Stimulated activated CD8-positive, alpha-beta memory T cell treated with anti-CD3 and anti-CD28 coated beads, Interleukin-15, amount 100 ng/mL, for 4 hours (primary cell): ENCODE measurements around the gene SLC45A2.
"Not testable (repeated sequence)": the region's sequence is repeated elsewhere in the genome, so short reads cannot be mapped to it uniquely, and the experiment has no call there.

Experiments used
- DNase-seq, 2 donors: peaks; one replicate each; pipeline ENCODE4 v3.0.0-alpha.2; 2020; ENCODE audit warnings: low read depth in 2 of 2

SLC45A2 gene, protein sequence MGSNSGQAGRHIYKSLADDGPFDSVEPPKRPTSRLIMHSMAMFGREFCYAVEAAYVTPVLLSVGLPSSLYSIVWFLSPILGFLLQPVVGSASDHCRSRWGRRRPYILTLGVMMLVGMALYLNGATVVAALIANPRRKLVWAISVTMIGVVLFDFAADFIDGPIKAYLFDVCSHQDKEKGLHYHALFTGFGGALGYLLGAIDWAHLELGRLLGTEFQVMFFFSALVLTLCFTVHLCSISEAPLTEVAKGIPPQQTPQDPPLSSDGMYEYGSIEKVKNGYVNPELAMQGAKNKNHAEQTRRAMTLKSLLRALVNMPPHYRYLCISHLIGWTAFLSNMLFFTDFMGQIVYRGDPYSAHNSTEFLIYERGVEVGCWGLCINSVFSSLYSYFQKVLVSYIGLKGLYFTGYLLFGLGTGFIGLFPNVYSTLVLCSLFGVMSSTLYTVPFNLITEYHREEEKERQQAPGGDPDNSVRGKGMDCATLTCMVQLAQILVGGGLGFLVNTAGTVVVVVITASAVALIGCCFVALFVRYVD

DNA sequence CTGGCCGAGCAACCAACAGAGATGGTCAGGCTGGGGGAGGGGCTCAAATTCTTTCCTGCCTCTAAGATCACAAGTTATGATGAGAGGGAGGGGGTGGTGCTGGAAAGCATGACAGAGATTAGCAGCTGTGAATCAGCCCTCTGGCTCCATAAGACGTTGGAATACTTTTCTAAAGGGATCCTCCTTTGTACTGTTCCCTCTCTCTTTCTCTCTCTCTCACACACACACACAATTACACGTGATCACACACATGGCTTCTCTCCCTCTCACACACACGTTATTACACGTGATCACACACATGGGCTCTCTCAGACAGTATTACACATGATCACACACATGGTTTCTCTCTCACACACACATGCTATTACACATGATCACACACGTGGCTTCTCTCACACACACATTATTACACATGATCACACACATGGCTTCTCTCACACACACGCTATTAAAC lies at the start of gene SLC45A2:
Gene SLC45A2, minus strand, starts transcription at position 23 of the 454 bp plus-strand sequence. CDS start 110 bp downstream, outside the sequence.
- DNase-seq = no peak

DNA sequence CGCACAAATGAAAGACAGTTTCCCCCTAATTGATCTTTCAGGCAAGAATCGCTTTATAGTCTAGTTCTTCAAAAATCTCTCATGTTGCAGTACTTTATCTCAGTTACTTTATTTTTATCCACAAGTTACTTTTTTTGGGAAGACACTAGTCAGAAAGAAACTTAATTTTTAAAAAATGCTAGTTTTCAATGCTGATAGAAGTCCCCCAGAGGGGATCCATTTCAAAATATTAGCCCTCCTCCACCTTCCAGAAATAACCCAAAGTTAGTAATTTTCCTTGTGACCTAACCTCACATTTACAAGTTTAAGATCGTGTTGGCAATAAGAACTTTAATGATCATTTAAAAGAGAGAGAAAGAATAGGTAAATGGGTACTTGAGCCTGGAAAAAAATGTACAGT lies 47.5 kb upstream of the SLC45A2 start:
- no peak for DNase-seq

DNA sequence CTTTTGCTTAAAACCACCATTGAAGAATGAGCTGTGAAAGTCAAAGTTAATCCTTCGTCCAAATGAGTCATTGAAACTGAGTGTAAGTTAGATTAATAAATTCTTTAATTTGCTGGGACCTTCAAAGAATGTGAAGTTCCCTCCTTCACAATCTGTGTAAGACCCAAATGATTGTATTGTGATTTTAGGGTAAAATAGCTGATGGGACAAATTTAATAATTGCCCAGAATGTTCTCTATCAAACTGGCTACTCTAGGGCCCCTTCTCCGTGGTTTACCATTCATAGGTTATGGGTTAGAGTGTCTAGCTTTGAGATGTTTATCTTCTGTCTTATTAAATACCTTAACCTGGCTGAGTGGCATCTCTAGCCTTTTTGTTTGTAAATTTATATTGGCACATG lies 46.6 kb upstream of the SLC45A2 start:
- DNase-seq = no peak

DNA sequence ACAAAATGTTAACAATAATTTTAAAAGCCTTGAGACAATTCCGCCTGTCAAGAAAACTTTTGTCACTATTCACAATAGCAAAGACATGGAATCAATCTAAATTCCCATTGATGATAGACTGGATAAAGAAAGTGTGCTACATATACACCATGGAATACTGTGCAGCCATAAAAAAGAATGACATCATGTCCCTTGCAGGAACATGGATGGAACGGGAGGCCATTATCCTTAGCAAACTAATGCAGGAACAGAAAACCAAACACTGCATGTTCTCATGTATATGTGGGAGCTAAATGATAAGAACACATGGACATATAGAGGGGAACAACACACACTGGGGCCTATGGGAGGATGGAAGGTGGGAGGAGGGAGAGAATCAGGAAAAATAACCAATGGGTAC lies 46.1 kb upstream of the SLC45A2 start:
- DNase-seq = not testable (repeated sequence)

DNA sequence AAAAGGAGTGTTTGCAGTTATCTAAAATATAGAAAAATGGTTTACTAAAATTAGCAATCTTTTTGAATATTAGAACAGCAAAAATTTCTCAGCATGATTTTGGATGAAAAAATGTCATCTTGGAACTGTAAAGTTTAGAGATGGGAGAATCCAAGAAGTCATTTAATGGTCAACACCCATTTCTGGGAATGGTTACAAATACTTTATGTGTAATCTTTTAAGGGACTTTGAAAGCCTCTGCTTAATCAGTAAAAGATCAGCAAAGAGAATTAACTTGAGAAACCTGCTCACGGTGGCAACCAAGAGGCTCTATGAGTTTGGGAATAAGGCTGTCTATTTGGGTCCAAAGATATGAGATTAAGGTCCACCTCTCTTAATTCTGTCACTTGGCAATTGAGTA lies 45.6 kb upstream of the SLC45A2 start:
- DNase-seq = no peak

DNA sequence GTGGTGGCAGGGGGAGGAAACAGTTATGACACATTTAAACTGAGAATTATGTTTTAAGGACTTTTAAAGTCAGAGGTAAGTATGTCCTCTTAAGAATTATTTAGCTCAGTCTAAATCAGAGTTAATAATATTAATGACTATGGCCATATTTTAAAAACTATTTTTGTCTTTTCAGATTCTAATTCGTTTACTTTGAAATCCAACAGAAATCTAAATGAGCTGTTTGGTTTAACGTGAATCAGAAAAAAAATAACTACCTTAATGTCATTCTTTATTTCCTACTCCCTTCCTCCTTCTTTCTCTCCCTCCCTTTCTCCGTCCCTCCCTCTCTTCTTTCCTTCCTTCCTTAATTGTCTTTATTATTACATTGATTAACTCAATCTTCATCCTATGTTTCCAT lies 43.9 kb upstream of the SLC45A2 start:
- DNase-seq = no peak

DNA sequence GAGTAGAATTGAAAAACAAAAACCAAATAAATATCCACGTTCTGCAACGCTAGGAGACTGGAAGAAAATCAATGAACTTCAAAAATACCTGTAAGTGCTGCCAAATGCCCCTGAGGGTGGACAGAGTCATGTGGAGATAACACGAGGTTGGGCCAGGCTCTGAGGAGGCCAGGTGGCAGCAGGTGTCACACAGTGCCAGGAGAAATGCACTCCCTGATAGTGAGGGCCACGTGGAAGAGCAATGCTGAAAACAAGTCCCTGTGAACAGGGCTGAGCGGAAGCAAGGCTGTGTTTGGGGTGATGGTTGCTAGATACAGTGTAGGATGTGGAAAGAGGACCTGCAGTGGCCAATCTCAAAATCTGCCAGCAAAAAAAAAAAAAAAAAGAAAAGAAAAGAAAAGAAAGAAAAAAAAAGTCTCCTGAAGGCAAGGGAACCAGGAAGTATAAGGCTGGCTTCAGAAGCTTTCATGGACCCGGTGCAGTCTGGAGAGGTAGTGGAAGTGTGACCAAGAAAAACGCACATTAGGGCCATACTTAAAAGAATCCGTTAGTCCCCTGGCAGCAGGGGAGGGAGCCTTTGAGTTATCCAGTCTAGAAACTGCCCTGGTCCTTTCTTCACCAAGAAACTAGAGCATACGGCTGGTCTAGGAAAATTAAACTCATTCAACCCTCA lies 41.7 kb upstream of the SLC45A2 start:
- DNase-seq = no peak

DNA sequence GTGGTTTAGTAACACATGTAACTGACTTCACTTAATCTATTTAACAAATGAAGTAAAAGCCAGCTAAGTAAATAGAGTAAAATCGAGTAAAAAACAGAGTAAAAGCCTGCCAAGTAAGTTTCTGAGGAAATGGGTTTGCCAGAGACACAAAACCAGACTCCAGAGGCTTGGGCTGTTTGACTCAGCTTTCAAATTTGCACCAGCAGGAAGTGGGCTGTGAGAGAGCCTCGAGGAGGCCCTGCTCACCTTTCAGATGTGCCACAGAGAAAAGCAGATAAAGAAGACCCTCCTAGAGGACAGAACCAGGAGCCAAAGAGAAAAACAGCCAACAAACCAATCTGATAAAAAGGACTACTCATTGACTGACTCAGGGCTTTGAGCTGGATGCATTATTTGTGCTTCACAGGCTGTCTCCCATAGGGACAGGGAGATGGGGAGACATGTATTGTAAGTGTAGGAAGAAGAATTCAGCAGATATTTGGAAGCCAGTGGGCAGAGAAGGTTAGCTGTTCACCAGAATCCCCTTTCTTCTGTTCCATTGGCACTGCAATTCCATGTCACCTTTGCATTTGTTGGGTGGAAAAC lies 37.7 kb upstream of the SLC45A2 start:
- no peak for DNase-seq

DNA sequence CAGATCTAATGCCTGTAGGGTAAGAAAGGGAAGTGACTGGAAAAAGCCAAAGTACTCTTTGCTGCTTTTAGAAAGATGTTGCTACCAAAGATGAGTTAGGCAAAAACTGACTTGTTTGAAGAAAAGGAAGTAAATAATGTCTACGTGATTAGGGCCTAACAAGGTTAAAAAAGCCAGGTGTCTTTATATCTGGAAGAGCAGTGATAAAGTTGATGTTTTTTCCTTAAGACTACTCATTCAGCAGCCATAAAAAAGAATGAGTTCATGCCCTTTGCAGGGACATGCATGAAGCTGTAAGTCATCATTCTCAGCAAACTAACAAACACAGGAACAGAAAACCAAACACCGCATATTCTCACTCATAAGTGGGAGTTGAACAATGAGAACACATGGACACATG lies 36.8 kb upstream of the SLC45A2 start:
- DNase-seq = no peak

DNA sequence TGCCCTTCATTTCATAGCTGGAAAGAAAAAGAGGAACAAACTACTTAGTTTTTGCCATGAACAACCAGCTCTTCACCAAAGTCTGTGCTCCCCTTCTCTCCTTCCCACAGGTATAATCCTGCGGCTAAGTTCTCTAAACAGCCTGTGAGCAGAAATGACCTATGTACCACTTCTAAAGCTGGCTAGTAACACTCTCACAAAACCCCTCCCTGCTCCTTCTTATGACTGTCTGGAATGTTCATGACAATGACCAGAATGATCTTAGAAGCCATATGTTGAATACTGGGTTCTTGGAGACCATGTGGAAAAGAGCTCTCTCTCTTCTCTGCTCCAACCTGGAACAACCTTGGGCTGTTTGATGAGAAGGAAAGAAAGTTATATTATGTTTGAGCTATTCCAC lies 36.2 kb upstream of the SLC45A2 start:
- no peak for DNase-seq

DNA sequence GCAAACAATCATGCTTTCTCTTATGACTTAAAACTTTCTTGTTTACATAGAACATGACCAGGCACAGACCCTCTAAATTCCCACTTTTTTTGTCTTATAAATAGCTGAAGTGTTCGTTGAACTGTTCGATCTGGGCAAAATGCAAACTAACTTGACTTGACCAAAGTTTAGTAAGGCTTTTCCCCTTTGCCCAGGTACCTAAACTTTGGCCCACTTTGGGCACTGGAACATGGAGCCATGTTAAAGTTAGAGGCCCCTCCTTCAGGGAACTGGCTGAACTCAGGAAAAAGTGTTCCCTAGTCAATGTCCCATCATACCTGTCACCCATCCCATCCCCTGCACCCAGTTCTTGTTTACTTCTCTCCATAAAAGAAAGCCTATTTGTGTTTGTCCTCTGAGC lies 32.8 kb upstream of the SLC45A2 start:
- no peak for DNase-seq

DNA sequence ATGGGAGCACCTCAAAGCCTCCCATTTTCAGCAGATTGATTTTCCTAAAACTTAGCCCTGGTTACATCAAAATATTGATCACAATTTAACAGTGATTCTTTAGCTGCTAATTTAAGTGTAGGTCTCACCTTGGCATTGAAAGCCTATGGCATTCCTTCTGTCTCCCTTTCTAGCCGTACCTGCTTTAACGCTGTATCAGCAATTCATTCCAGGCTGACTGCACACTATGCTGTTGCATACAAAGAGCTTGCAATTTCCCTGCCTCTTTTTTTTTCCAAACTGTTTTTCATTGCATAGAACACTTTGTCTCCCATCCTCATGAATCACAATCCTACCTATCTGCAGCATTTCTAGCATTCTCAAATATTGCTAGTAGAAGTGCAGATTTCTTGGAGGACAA lies 32.3 kb upstream of the SLC45A2 start:
- no peak for DNase-seq

DNA sequence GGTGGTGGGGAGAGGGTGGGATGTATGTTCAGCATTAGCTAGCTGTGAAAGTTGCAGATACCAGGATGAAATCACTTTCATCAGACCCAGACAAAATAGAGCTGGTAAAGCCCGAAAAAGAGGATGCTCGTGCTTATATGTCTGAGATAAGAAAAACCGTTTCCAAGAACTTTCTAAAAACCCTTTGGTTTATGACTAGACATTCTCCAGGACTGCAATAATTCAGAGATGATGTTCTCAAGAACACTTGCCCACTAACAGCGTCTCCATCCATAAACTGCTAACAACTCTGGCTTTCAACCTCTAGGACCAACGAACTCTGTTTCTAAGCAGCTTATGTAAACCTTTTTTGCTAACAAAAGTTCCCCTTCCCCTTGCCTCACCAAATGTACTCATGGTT lies 31.7 kb upstream of the SLC45A2 start:
- no peak for DNase-seq

DNA sequence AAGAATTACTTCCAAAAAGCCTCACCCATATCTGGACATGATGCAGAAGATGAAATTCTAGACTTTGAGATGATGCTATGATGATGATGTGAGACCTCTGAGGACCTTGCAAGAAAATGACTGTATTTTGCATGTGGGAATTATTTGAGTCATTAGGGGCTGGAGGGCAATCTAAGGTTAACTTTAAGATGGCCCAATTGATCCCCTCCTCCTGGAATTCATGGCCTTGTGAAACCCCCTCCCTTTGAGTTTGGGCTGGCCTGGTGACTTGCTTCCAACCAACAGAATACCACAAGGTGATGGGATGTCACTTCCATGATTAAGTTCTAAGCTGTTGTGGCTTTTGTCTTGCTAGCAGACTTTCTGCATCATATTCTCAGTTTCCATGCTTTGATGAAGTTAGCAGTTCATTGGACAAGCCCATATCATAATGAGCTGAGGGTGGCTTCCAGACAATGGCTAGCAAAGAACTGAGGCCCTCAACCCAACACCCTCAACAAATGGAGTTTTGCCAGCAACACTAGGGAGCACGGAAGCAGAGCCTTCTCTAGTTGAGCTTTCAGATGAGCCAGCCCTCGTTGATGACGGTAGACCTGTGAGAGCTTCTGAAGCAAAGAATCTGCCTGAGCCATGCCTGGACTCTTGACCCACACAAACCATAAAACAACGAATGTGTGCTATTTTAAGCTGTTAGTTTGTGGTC lies 30.8 kb upstream of the SLC45A2 start:
- DNase-seq = no peak

DNA sequence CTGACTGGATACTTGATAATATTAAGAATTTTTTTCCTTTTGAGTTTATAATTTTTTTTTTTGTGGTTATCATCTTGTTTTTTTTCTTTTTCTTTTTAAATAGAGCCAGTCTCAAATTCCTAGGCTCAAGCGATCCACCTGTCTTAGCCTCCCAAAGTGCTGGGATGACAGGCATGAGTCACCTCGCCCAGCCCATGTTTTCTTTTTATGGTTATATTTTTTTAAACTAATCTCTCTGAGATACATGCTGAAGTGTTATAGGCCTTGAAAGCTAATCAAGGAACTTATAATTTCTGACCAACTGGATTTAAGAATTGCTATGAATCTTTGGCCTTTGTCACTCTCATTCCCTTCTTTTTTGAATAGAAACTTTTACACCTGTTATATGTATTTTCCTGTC lies 30.1 kb upstream of the SLC45A2 start:
- DNase-seq = no peak

DNA sequence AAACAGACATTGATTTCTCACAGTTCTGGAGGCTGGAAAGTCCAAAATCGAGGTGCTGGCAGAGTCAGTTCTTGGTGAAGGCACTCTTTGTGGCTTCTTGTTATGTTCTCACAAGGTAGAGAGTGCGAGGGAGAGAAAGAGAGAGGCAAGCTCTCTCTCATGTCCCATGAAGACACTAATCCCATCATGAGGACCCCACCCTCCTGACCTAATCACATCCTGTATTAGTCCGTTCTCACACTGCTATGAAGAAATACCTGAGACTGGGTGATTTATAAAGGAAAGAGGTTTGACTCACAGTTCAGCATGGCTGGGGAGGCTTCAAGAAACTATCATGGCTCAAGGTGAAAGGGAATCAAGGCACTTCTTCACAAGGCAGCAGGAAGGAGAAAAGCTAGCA lies 29.1 kb upstream of the SLC45A2 start:
- DNase-seq = no peak

DNA sequence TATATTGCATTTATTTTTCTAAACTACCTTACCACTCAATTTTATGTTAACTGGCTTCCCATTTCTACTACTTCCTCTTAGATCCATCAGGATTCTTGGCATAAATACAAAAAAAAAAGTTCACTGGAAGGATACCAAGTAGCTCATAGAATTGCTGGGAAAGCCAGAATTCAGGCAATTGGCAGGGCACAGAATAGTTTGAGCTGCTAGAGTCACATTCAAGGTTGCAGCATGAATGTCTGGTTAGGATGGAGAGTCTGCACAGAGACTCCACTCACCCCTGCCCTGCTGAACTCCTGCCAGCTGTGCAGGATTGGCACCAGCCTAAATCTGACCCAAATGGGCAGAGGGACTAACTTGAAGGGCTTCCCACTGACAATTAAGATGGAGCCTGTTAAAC lies 28.3 kb upstream of the SLC45A2 start:
- DNase-seq = no peak

DNA sequence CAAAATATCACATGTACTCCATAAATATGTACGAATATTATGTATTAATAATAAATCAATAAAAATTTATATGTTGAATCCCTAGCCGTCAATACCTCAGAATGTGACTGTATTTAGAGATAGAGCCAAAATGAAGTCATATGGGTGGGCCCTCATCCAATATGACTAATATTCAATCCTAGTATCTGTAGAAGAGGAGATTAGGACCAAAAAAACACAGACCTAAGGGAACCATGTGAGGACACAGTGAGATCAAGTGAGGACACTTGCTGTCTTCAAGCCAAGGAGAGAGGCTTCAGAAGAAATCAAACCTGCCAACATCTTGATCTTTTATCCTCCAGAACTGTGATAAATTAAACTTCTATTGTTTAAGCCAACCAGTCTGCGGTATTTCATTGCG lies 27.0 kb upstream of the SLC45A2 start:
- DNase-seq = no peak

DNA sequence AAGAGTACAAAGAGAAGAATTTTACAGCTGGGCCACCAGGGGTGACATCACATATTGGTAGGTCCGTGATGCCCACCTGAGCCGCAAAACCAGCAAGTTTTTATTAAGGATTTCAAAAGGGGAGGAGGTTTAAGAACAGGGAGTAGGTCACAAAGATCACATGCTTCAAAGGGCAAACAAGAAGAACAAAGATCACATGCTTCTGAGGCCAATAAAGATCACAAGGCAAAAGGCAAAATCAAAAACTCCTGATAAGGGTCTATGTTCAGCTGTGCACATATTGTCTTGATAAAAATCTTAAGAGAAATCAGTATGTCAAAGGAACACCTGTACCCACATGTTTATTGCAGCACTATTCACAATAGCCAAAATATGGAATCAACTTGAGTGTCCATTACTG lies 25.7 kb upstream of the SLC45A2 start:
- DNase-seq = not testable (repeated sequence)

DNA sequence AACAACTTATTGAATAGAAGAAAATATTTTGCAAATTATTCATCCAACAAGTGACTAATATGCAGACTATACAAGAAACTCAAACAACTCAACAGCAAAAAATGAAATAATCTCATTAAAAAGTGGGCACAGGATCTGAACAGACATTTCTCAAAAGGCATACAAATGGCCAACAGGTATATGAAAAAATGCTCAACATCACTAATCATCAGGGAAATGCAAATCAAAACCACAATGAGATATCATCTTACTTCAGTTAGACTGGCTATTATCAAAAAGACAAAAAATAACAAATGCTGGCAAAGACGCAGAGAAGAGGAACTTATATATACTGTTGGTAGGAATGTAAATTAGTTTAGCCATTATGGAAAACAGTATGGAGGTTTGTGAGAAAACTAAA lies 25.1 kb upstream of the SLC45A2 start:
- DNase-seq = no peak

DNA sequence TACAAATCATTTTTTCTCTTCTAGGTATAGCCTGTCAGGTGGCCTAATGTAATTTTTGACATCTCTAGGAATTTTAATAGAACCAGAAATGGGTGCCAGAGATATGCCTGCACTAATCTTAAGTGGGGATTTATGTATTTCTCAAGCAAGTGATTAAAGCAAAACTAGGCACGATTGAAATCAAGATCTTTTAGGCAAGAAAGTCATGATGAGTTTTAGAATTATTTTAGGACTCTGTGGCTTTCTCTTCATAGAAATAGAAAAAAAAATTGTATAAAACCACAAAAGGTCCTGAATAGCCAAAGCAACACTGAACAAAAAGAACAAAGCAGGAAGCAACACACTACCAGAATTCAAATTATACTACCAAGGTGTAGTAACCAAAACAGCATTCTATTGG lies 24.3 kb upstream of the SLC45A2 start:
- DNase-seq = no peak
